DOHH2 (cell line): ENCODE data around the gene SMAD3.

Experiments
- H3F3A ChIP-seq: fragments of 200-600 bp; sonication (generic), shearing (Covaris generic); 2 replicates; pipeline ENCODE4 v1.6.0; 2016; ENCODE audit warnings: antibody characterized with exemption, mild to moderate bottlenecking; ENCODE audit not compliant: control insufficient read depth, insufficient read depth
- H3K27ac ChIP-seq: fragments of 200-600 bp; sonication (generic); 2 replicates; pipeline ENCODE4 v1.5.1; 2014; ENCODE audit warnings: low read depth, mild to moderate bottlenecking, low read length, moderate library complexity
- H3K27me3 ChIP-seq: fragments of 200-600 bp; sonication (generic); 2 replicates; pipeline ENCODE4 v1.6.1; 2014; ENCODE audit warnings: mild to moderate bottlenecking, low read length, mixed read lengths; ENCODE audit not compliant: control insufficient read depth
- H3K36me3 ChIP-seq: fragments of 200-600 bp; sonication (generic); 2 replicates; pipeline ENCODE4 v1.6.1; 2014; ENCODE audit warnings: mild to moderate bottlenecking, low read length, moderate library complexity, mixed read lengths; ENCODE audit not compliant: control insufficient read depth
- H3K4me1 ChIP-seq: fragments of 200-600 bp; sonication (generic); 2 replicates; pipeline ENCODE4 v1.6.1; 2014; ENCODE audit warnings: mild to moderate bottlenecking, low read length, mixed read lengths; ENCODE audit not compliant: control insufficient read depth
- H3K4me2 ChIP-seq: fragments of 200-600 bp; sonication (generic); 2 replicates; pipeline ENCODE4 v1.6.0; 2014; ENCODE audit warnings: mild to moderate bottlenecking, low read length, moderate library complexity
- H3K4me3 ChIP-seq: fragments of 200-600 bp; sonication (generic); 2 replicates; pipeline ENCODE4 v1.5.1; 2014; ENCODE audit warnings: mild to moderate bottlenecking, low read length, mixed read lengths
- H3K79me2 ChIP-seq: fragments of 200-600 bp; sonication (generic); 2 replicates; pipeline ENCODE4 v1.6.1; 2014; ENCODE audit warnings: mild to moderate bottlenecking, low read length, mixed read lengths; ENCODE audit not compliant: control insufficient read depth
- H3K9me2 ChIP-seq: fragments of 200-600 bp; sonication (generic); replicated peaks from 2 replicates; pipeline ENCODE4 v1.6.1; 2014; ENCODE audit warnings: mild to moderate bottlenecking, low read length, mixed read lengths; ENCODE audit not compliant: control insufficient read depth
- H3K9me3 ChIP-seq: fragments of 200-600 bp; sonication (generic); 2 replicates; pipeline ENCODE4 v1.6.1; 2014; ENCODE audit warnings: antibody characterized with exemption, low read length, mixed read lengths; ENCODE audit not compliant: control insufficient read depth, insufficient read depth
- H4K20me1 ChIP-seq: fragments of 200-600 bp; sonication (generic); 2 replicates; pipeline ENCODE4 v1.6.0; 2014; ENCODE audit warnings: low read depth, mild to moderate bottlenecking, antibody characterized with exemption, low read length, moderate library complexity; ENCODE audit not compliant: control insufficient read depth, insufficient read depth
- EZH2phosphoT487 ChIP-seq: fragments of 200-600 bp; sonication (generic); IDR thresholded peaks from 2 replicates; pipeline ENCODE4 v1.6.1; 2017; ENCODE audit warnings: borderline replicate concordance, mild to moderate bottlenecking, antibody characterized with exemption, low read length, moderate library complexity, mixed read lengths
- TF ChIP-seq, protein P1 (sequence below): fragments of 200-600 bp; sonication (generic); IDR thresholded peaks from one replicate; pipeline ENCODE4 v1.5.1; 2014; ENCODE audit warnings: antibody characterized with exemption, mild to moderate bottlenecking, low read depth, low read length; ENCODE audit not compliant: poor library complexity, severe bottlenecking

The SMAD3 gene

DNA sequence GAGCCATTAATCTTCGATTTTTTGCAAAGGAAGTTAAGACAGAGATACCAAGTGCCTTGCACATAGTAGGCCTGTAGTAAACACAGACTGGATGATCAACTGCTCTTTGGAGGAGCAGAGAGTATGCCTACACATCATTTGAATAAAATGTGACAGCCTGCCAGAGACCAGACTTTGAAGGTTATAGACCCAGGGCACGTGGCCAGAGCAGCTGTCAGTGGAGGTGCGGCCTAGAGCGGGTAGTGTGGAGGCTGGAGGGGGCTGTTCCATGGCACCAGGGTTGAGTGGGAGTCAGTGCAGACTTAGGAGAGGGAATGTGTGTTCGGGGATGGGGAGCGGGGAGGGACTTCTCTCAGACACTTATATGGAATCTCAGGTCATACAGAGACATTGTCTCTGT is 80.8 kb downstream of the SMAD3 start:
- Histone ChIP-seq H3K79me2 (peaks cover 33% of the 10 kb centered on the region), H3K4me1 (no peaks in the 10 kb centered on the region), H3K9me3 (no peaks in the 10 kb centered on the region), H4K20me1 (peaks cover 6% of the 10 kb centered on the region; the same call in 1 of the 2 replicates), H3K4me2 (no peak overlapping the region), H3F3A (no peaks in the 10 kb centered on the region), H3K9me2 (no peaks in the 10 kb centered on the region), H3K27me3 (no peaks in the 10 kb centered on the region), H3K27ac (no peak overlapping the region), H3K4me3 (no peak overlapping the region), H3K36me3 (no peaks in the 10 kb centered on the region)
- TF ChIP-seq, protein P1, sequence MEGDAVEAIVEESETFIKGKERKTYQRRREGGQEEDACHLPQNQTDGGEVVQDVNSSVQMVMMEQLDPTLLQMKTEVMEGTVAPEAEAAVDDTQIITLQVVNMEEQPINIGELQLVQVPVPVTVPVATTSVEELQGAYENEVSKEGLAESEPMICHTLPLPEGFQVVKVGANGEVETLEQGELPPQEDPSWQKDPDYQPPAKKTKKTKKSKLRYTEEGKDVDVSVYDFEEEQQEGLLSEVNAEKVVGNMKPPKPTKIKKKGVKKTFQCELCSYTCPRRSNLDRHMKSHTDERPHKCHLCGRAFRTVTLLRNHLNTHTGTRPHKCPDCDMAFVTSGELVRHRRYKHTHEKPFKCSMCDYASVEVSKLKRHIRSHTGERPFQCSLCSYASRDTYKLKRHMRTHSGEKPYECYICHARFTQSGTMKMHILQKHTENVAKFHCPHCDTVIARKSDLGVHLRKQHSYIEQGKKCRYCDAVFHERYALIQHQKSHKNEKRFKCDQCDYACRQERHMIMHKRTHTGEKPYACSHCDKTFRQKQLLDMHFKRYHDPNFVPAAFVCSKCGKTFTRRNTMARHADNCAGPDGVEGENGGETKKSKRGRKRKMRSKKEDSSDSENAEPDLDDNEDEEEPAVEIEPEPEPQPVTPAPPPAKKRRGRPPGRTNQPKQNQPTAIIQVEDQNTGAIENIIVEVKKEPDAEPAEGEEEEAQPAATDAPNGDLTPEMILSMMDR: no peak
- TF ChIP-seq EZH2phosphoT487: no peak

DNA sequence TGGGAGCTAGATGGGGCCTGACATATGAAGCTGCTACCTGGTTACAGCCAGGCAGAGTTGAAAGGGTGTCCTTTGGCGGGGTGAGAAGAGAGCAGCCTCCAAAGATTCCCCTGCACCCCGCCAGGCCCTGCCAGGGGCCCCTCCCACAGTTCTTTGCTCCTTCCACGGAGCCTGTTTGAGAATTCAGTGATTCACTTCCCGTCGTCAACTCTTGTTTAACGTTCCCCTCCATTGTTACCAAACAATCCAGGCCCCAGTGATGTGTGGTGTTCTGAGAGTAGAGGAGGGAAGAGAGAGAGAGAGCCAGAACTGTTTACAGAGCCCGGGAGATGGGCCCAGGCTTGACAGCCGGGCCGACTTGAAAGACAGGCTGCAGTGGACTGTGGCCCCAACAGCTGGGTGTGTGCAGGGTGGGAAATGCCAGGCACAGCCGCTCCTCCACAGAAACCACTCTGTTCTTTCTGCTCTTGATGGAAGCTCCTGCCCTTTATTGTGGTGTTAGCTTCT is 81.5 kb downstream of the SMAD3 start:
- Histone ChIP-seq H3K27me3 (no peaks in the 10 kb centered on the region), H3F3A (no peaks in the 10 kb centered on the region), H4K20me1 (0 out of 2 replicates have a peak, but pooled peaks cover 3% of the 10 kb centered on the region), H3K9me2 (no peaks in the 10 kb centered on the region), H3K9me3 (no peaks in the 10 kb centered on the region), H3K27ac (no peak overlapping the region), H3K36me3 (no peaks in the 10 kb centered on the region), H3K4me2 (no peak overlapping the region), H3K4me1 (no peaks in the 10 kb centered on the region), H3K79me2 (peaks cover 26% of the 10 kb centered on the region), H3K4me3 (no peak overlapping the region)
- no peak for TF ChIP-seq EZH2phosphoT487
- TF ChIP-seq, protein P1: no peak

DNA sequence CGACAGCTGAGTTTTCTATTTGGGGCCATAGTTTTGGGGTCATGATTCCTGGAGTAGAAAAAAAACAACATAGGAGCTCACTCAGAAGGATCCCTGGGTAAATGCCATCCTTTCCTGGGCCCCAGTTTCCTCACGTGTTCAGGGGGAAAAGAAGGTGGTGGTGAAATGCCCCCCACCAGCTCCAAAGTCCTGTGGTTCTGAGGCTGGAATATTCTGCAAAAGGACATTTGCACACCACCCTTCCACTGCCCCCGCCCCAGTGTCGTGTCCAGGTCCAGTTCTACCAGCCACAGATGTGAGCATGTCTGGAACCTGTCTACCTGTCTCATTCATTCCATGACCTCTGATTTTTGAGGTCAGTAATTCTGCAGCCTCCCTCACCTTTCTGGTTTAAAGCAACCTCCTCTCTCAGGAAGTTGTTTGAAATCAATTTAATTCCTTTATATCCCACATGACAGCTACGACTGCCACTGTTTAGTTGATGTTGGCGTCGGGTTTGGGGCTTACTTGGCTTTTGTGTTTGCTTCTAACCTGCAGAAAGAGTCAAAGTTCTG is 82.1 kb downstream of the SMAD3 start:
- Histone ChIP-seq H3K4me3 (no peak overlapping the region), H3K9me3 (no peaks in the 10 kb centered on the region), H3K27me3 (no peaks in the 10 kb centered on the region), H3K4me1 (no peaks in the 10 kb centered on the region), H3K36me3 (no peaks in the 10 kb centered on the region), H3F3A (no peaks in the 10 kb centered on the region), H3K79me2 (peaks cover 26% of the 10 kb centered on the region), H3K4me2 (no peak overlapping the region), H4K20me1 (0 out of 2 replicates have a peak, but pooled peaks cover 3% of the 10 kb centered on the region), H3K27ac (no peak overlapping the region), H3K9me2 (no peaks in the 10 kb centered on the region)
- TF ChIP-seq, protein P1: no peak
- no peak for TF ChIP-seq EZH2phosphoT487
